Measurements from ENCODE around the gene ERC2. TPM values are rescaled to one million over a fixed set of nuclear protein-coding genes. Genes with fewer than 3 reads are reported as not detected.

The ERC2 gene
- total RNA-seq, 6 donors from 2014 or later: 0.67 to 14.7 (median 1.3) TPM

GRCh38 chr3:55615039-55615693 is 853.1 kb downstream of the ERC2 start:
- Histone ChIP-seq H3K4me3 (no peak overlapping the region), H3K27ac (no peak overlapping the region), H3K9me3 (no peaks in the 10 kb centered on the region), H3K27me3 (no peaks in the 10 kb centered on the region), H3K4me1 (peaks cover 0 to 6% (median 2%) of the 10 kb centered on the region in 4 donors), H3K36me3 (no peaks in the 10 kb centered on the region)
- ATAC-seq (ENCODE audit: low FRiP score in 2 of 2) (no peak), DNase-seq (no peak)
- WGBS, 2 donors: 63 to 79% methylated on average over 4 of the region's 4 CpGs
- TF ChIP-seq EP300 (IDR thresholded peaks at IDR 0.05) (no peak), POLR2A (IDR thresholded peaks at IDR 0.05) (no peak), POLR2AphosphoS5 (IDR thresholded peaks at IDR 0.05) (no peak), CTCF (IDR thresholded peaks at IDR 0.05) (no peak)

DNA sequence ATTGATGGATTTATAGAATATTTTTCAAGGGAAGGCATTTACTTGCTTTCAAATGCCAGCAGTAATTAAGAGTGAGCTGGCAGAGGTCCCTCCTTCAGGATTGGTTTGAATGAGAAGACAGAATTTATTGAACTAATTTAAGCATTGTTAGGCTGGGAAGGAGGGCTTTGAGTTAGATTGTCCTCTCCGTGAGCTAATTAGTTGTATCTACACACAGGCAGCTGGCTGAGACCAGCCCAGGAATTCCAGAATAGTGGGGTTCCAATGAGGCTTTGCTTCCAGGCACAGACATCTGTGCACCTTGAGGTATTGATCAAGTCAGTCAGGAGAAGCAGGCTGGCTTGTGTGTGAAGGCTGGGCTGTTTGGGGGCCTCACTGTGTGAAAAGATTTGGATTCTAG is 857.1 kb downstream of the ERC2 start:
- peaks cover 0 to 6% (median 2%) of the 10 kb centered on the region in 4 donors for H3K4me1 ChIP-seq
- ATAC-seq (ENCODE audit: low FRiP score in 2 of 2) (no peak), DNase-seq (no peak)
- no peak for TF ChIP-seq POLR2AphosphoS5 (IDR thresholded peaks at IDR 0.05)
- no peak for TF ChIP-seq EP300 (IDR thresholded peaks at IDR 0.05)
- no peak for TF ChIP-seq CTCF (IDR thresholded peaks at IDR 0.05)
- TF ChIP-seq POLR2A (IDR thresholded peaks at IDR 0.05): no peak
- no peaks in the 10 kb centered on the region for H3K9me3 ChIP-seq
- no peak overlapping the region for H3K4me3 ChIP-seq
- 92 to 94% methylated on average over 1 of the region's 1 CpG for WGBS, 2 donors
- no peaks in the 10 kb centered on the region for H3K36me3 ChIP-seq
- H3K27me3 ChIP-seq: no peaks in the 10 kb centered on the region
- H3K27ac ChIP-seq: no peak overlapping the region

GRCh38 chr3:55609230-55609827 is 858.9 kb downstream of the ERC2 start:
- H3K9me3 ChIP-seq: no peaks in the 10 kb centered on the region
- H3K27me3 ChIP-seq: no peaks in the 10 kb centered on the region
- H3K27ac ChIP-seq: no peak overlapping the region
- TF ChIP-seq CTCF (IDR thresholded peaks at IDR 0.05): no peak
- TF ChIP-seq EP300 (IDR thresholded peaks at IDR 0.05): no peak
- TF ChIP-seq POLR2A (IDR thresholded peaks at IDR 0.05): no peak
- no peak for TF ChIP-seq POLR2AphosphoS5 (IDR thresholded peaks at IDR 0.05)
- peaks cover 0 to 6% (median 2%) of the 10 kb centered on the region in 4 donors for H3K4me1 ChIP-seq
- no peaks in the 10 kb centered on the region for H3K36me3 ChIP-seq
- no peak overlapping the region for H3K4me3 ChIP-seq
- ATAC-seq (ENCODE audit: low FRiP score in 2 of 2): no peak
- WGBS, 2 donors: 82 to 83% methylated on average over 10 of the region's 10 CpGs
- no peak for DNase-seq

- no peaks in the 10 kb centered on the region for H3K9me3 ChIP-seq
- no peaks in the 10 kb centered on the region for H3K27me3 ChIP-seq
- ATAC-seq (ENCODE audit: low FRiP score in 2 of 2) (no peak), DNase-seq (no peak)
- no peak overlapping the region for H3K27ac ChIP-seq
- TF ChIP-seq CTCF (IDR thresholded peaks at IDR 0.05) (no peak), POLR2AphosphoS5 (IDR thresholded peaks at IDR 0.05) (no peak), POLR2A (IDR thresholded peaks at IDR 0.05) (no peak), EP300 (IDR thresholded peaks at IDR 0.05) (no peak)
- peaks cover 0 to 6% (median 2%) of the 10 kb centered on the region in 4 donors for H3K4me1 ChIP-seq
- no peak overlapping the region for H3K4me3 ChIP-seq
- WGBS, 2 donors: 92 to 93% methylated on average over 8 of the region's 8 CpGs
- no peaks in the 10 kb centered on the region for H3K36me3 ChIP-seq
Observed at GRCh38 chr3:55608301-55608937, 859.8 kb downstream of the ERC2 start.

All from upper lobe of left lung (tissue), 6 donors.